ENCODE measurements around the gene TRPT1.

The TRPT1 gene

GRCh38 chr11:64244107-64244506 lies 18.1 kb upstream of the TRPT1 start:
- DNase-seq: no peak

DNA sequence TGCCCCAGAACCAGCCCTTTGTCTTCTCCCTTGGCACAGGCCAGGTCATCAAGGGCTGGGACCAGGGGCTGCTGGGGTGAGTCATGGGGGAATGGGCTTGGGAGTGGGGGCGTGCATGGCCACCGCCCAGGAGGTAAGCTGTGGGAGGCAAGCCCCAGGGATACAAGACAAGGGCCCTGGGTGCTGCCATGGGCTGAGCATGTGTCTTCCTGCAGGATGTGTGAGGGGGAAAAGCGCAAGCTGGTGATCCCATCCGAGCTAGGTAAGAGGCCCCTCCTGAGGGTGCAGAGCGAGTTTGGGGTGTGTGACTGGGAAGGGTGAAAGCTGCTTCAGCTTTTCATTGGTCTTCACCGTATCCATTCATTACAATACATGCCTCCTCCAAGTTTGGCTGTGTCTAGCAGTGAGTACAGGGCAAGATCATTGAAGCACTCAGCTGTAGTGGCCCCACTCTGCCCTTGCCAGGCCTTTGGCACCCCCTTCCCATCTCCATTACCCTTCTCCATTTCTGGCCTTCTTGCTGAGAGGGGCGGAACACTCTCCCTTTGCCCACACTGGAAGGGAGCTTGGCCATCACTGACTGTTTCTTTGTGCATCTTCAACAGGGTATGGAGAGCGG lies 17.4 kb upstream of the TRPT1 start:
- DNase-seq: no peak

DNA sequence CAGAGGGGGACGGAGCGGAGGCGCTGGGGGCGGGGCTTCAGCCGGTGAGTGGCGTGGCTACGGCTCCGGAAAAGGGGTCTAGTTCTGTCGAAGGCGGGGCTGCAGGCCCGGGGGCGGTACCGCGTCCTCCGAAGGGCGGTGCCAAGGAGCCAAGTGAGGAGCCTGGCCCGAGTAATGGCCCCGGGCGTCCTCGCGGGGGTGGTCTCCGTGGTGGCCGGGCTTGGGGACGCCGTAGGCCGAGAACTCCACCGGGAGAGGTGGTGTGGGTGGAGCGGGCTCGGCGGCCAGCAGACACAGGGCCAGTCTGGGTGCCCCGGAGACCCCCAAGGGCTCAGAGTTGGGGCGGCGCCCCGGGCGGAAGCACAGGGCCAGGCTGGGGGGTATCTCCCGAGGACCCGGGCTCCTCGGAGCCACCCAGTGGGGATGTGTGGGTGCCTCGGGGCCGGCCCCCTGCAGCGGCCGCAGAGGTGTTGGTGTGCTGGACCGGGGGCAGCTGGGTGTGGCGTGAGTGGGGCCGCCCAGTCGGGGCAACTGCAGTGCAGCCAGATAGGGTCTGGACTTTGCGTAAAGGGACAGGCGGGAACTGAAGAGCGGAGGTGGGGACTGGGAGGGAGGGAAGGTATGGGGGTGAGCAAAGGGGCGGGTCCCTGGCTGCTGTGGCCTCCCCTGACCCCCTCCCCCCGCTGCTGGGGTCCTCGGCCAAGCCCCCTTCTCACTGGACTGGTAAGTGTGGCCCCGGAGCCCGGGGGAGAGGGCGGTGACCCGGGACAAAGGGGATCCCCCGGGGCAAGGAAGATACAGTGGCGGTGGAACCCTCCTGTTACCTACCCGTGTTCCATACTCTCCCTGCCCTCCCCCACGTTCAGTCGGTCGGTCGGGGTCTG lies 15.7 kb upstream of the TRPT1 start:
- DNase-seq: no peak

DNA sequence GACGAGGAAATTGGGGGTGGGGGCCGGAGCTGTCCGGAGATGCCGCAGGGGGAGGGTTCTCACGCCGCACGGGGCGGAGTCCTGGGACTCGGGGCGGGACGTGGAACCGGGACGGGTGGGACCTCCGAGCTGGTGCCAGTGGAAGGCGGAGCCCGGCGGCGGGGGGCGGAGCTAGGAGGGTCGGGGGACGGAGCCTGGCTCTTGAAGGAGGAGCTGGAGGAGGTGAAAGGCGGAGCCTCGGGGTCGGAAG lies 15.2 kb upstream of the TRPT1 start:
- peak; percentile 99 for DNase-seq

- DNase-seq: peak; percentile 94
Measured at GRCh38 chr11:64240435-64241240, 14.7 kb upstream of the TRPT1 start, which contains the start of gene FKBP2. Gene FKBP2, plus strand, starts transcription at chr11:64241095. Its CDS starts 1,293 bp downstream, at chr11:64242388.

GRCh38 chr11:64239662-64240434 lies 13.9 kb upstream of the TRPT1 start:
- no peak for DNase-seq

GRCh38 chr11:64238999-64239398 lies 13.0 kb upstream of the TRPT1 start:
- no peak for DNase-seq

DNA sequence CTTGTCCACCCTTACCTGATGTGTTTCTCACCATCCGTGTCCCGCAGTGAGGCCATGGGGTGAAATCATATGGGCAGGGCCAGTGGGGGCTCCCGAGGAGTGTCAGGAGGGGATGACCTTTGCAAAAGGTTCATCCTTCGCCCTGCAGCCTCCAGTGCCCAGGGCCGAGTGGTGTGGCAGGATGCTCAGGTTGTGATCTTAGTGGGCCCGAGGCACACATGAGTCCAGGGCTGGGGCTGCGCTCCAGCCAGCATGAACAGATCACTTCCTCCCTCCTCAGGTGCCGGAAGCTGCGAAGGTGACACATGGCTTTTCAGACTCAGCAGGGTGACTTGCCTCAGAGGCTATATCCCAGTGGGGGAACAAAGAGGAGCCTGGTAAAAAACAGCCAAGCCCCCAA lies 12.1 kb upstream of the TRPT1 start:
- no peak for DNase-seq

- DNase-seq: no peak
Measured at GRCh38 chr11:64237484-64237951, 11.5 kb upstream of the TRPT1 start.

DNA sequence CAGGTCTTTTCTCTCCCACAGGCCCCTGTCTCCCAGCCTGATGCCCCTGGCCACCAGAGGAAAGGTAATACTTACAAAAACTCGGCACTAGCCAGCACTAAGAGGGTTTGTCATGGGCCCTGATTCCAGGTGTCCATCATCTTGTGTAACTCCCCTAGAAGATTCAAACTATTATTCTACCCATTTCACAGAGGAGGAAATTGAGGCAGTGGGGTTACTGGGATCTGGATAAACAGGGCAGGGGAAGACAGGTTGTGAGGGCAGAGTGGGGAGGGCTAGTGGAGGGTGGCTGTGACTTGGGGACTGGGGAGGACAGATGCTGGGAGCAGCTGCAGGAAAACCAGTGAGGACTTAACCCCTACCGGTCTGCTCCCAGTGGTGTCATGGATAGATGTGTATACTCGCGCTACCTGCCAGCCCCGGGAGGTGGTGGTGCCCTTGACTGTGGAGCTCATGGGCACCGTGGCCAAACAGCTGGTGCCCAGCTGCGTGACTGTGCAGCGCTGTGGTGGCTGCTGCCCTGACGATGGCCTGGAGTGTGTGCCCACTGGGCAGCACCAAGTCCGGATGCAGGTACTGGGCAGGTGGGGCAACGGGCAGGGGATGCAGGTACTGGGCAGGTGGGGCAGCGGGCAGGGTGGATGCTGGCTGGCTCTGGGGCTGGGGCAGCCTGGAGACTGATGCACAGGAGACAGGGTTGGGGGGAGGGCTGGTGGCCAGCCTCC lies 9.6 kb upstream of the TRPT1 start:
- no peak for DNase-seq

- no peak for DNase-seq
Measured at GRCh38 chr11:64234647-64235379, 8.8 kb upstream of the TRPT1 start.

DNA sequence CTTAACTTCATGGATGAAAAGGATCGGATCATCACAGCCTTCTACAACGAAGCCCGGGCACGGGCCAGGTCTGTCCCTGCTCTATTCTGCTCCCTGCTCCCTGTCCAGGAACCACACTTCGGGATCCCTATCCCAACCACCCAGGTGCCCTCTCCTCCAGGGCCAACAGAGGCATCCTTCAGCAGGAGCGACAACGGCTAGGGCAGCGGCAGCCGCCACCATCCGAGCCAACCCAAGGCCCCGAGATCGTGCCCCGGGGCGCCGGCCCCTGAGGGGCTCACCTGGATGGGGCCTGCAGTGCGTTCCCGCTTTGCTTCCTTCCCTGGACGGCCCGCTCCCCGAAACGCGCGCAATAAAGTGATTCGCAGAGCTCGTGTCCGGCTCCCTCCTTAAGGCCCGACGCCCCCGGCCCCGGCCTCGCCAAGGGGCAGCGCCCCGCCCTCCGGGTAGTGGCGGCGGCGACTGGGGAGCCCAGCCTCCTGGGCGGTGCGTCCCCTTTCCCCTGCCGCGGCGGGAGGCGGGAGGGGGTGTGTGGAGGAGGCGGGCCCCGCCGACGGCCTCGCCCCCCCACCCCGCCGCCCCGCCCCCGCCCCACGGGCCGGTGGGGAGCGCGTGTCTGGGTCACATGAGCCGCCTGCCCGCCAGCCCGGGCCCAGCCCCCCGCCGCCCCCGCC lies 8.1 kb upstream of the TRPT1 start, which contains the start of gene VEGFB:
Gene VEGFB (plus strand): TSS at position 672 of the 674 bp plus-strand sequence. CDS start 250 bp downstream, outside the sequence.
- no peak for DNase-seq

DNA sequence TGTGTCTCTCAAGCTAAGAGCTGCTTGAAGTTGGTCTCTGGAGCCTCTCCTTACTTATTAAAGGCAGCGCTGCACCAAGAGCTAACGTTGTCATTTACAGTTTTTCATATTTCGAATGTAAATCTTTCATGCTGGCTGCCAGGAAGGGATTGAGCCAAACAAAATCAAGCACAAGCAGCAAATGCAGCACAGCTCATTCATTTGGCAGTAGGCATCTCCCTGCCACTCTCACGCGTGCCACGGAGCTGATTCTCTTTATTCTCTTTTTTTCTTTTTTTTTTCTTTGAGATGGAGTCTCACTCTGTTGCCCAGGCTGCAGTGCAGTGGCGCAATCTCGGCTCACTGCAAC lies 7.0 kb upstream of the TRPT1 start:
- no peak for DNase-seq

- DNase-seq: no peak
Measured at GRCh38 chr11:64232182-64232966, 6.4 kb upstream of the TRPT1 start.

DNA sequence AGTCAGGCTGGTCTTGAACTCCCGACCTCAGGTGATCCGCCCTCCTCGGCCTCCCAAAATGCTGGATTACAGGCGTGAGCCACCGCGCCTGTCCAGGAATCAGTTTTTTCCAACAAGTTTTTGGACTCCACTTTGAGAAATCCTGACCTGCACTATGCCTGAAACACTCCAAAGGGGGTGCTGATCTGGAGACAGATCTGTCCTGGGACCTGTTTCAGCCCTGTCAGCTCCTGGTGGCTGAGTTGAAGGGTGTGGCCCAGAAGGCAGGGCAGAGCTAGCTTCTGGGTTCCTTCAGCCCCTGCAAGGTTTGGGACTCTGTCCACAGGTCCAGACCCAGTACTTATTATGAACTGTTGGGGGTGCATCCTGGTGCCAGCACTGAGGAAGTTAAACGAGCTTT lies 5.6 kb upstream of the TRPT1 start:
- DNase-seq: no peak

- DNase-seq: no peak
Measured at GRCh38 chr11:64230985-64231365, 5.0 kb upstream of the TRPT1 start.

DNA sequence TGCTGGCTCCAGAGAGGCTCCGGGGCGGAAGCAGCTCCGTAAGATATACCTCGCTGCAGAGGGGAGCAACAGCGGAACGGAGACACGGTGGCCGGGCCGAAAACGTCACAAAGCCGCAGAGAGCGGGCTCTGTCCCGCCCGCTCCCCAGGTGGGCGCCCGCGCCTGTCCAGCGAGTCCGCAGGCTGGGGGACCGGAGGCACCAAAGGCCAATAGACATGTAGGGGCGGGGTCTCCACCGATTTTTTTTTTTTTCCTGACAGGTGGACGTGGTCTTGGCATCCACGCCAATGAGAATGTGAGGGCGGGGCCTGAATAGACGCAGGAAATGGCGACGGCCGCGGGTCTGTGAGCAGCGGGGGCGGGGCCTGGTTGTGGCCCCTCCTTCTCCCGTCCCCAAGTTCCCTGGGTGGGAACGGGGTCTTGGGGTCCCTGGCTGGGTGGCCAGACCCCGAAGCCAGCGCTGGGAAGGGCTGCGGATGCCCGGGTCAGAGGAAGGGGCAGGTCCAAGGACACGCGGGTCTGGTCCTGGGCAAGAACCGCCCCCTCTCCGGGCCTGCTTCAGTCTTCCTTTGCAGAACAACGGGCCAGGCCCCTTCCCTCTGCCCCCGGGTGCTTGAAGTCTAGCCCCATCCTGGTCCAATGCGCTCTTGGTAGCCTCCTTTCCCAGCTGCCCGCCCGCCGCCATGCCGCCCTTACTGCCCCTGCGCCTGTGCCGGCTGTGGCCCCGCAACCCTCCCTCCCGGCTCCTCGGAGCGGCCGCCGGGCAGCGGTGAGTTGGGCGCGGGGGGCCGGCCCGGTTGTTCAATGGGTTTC lies 4.4 kb upstream of the TRPT1 start, which contains the start of gene DNAJC4:
Gene DNAJC4 (plus strand): TSS at position 378 of the 814 bp plus-strand sequence. CDS start 307 bp downstream, at position 685.
- peak; percentile 27 for DNase-seq

DNA sequence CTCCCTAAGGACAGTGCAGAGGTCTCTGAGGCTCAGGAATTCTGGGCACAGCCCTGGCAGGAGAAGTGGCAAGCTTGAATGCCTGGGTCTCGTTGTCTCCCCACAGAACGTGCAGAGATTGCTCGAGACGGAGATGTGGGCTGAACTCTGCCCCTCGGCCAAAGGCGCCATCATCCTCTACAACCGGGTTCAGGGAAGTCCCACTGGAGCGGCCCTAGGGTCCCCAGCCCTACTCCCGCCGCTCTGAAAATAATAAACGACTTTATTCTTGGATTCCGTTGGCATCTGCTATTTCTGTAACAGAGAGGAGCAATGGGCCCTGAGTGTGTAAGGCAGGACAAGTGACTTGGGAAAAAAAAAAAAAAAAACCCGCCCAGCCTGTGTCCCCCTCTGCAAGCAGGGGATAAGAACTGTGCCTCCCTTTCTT lies 3.8 kb upstream of the TRPT1 start:
- DNase-seq: no peak

Measured in GOT3 (cell line).